Tibial nerve (tissue), 4 donors: ENCODE measurements around the gene KPNA1. TPM values are rescaled to one million over a fixed set of nuclear protein-coding genes. Genes with fewer than 3 reads are reported as not detected.
A peak's percentile ranks its signal among the peaks of the same experiment; 100 is the strongest.

Experiments
- DNase-seq, 2 donors: peaks; one replicate each; pipeline ENCODE4 v3.0.0-alpha.2; 2019; ENCODE audit warnings: low spot score in 2 of 2
- H3K27ac ChIP-seq, 4 donors: fragments of 200-600 bp; sonication (generic) in 3 of 4; one replicate each; pipeline ENCODE4 v1.5.1; 2017 to 2019; ENCODE audit warnings: mild to moderate bottlenecking in 1 of 4
- H3K27me3 ChIP-seq, 2 donors: fragments of 200-600 bp; sonication (generic) in 1 of 2; one replicate each; pipeline versions ENCODE4 v1.5.1 to v1.6.0; 2017 to 2019
- H3K36me3 ChIP-seq, 3 donors: fragments of 200-600 bp; sonication (generic); one replicate each; pipeline ENCODE4 v1.5.1; 2018 to 2019
- H3K4me1 ChIP-seq, 4 donors: fragments of 200-600 bp; sonication (generic) in 3 of 4; one replicate each; pipeline ENCODE4 v1.5.1; 2017 to 2019
- H3K4me3 ChIP-seq, 4 donors: fragments of 200-600 bp; sonication (generic) in 3 of 4; one replicate each; pipeline ENCODE4 v1.5.1; 2017 to 2019; ENCODE audit warnings: mild to moderate bottlenecking in 1 of 4, moderate library complexity in 1 of 4
- H3K9me3 ChIP-seq, 4 donors: fragments of 200-600 bp; sonication (generic) in 3 of 4; one replicate each; pipeline ENCODE4 v1.5.1; 2017 to 2019
- CTCF ChIP-seq, 5 experiments: fragments of 200-600 bp in 3 of 5; fragments of 450-650 bp in 2 of 5; sonication (generic) in 3 of 5; IDR thresholded peaks; one replicate each; pipeline ENCODE4 v1.5.1; 2016 to 2019; ENCODE audit warnings: antibody characterized with exemption in 5 of 5, mild to moderate bottlenecking in 3 of 5, moderate library complexity in 2 of 5
- EP300 ChIP-seq, 2 donors: sonication (generic); formaldehyde crosslinking; IDR thresholded peaks; one replicate each; pipeline ENCODE4 v1.6.1; 2017; ENCODE audit warnings: antibody characterized with exemption in 2 of 2, mild to moderate bottlenecking in 1 of 2
- POLR2A ChIP-seq, 2 donors: fragments of 450-650 bp; IDR thresholded peaks; one replicate each; pipeline ENCODE4 v1.6.1; 2017; ENCODE audit warnings: antibody characterized with exemption in 2 of 2, mild to moderate bottlenecking in 2 of 2, moderate library complexity in 2 of 2
- WGBS, 2 donors: methylation state at CpG; one replicate each; pipeline ENCODE4 v1.1.5; 2018; 5-methylcytosine and 5-hydroxymethylcytosine counted together
- total RNA-seq, 4 donors: library from RNA; depleted of rRNA; stranded (reverse); fragments of >200 nt; gene quantifications; one replicate each; pipeline ENCODE4 v1.1.0, GENCODE V29; 2016

KPNA1 gene
- total RNA-seq, 4 donors from 2014 or later = 36.8 to 46.5 (median 41.8) TPM

GRCh38 chr3:122421101-122421500 is 93.6 kb downstream of the KPNA1 start:
- Histone ChIP-seq H3K4me3 (no peak overlapping the region), H3K27ac (no peak overlapping the region), H3K9me3 (no peaks in the 10 kb centered on the region), H3K4me1 (peaks cover 0 to 16% (median 11%) of the 10 kb centered on the region in 4 donors), H3K27me3 (no peaks in the 10 kb centered on the region), H3K36me3 (peaks cover 0 to 37% (median 4%) of the 10 kb centered on the region in 3 donors)
- 79% methylated on average over 4 of the region's 4 CpGs for WGBS, 2 donors
- no peak for TF ChIP-seq POLR2A (IDR thresholded peaks at IDR 0.05)
- TF ChIP-seq EP300 (IDR thresholded peaks at IDR 0.05) = no peak
- TF ChIP-seq CTCF (IDR thresholded peaks at IDR 0.05) = no peak
- no peak for DNase-seq

GRCh38 chr3:122416966-122417365 is 97.8 kb downstream of the KPNA1 start:
- no peaks in the 10 kb centered on the region for H3K9me3 ChIP-seq
- peaks cover 0 to 41% (median 23%) of the 10 kb centered on the region in 4 donors for H3K4me1 ChIP-seq
- peak overlapping the region; percentile 47 to 94 (median 76) for H3K4me3 ChIP-seq
- no peaks in the 10 kb centered on the region for H3K27me3 ChIP-seq
- no peak for DNase-seq
- TF ChIP-seq EP300 (IDR thresholded peaks at IDR 0.05) (no peak), POLR2A (IDR thresholded peaks at IDR 0.05) (no peak), CTCF (IDR thresholded peaks at IDR 0.05) (no peak)
- WGBS, 2 donors = 51 to 59% methylated on average over 14 of the region's 14 CpGs
- H3K36me3 ChIP-seq = peaks cover 0 to 15% (median 0%) of the 10 kb centered on the region in 3 donors
- H3K27ac ChIP-seq = peak overlapping the region in 3 of 4 donors; percentile 85 to 94 (median 92)

- TF ChIP-seq POLR2A (IDR thresholded peaks at IDR 0.05) (peak; percentile 75 to 76), CTCF (IDR thresholded peaks at IDR 0.05) (peak in 1 of 5 experiments; percentile 38), EP300 (IDR thresholded peaks at IDR 0.05) (peak; percentile 83 to 97)
- peak within 1 kb of the TSS; percentile 47 to 94 (median 76) for H3K4me3 ChIP-seq
- peak; percentile 94 to 98 for DNase-seq
- H3K9me3 ChIP-seq = no peaks in the 10 kb centered on the region
- WGBS, 2 donors = 0 to 2% methylated on average over 48 of the region's 48 CpGs
- H3K36me3 ChIP-seq = peaks cover 0 to 15% (median 0%) of the 10 kb centered on the region in 3 donors
- peak within 1 kb of the TSS; percentile 55 to 94 (median 88) for H3K27ac ChIP-seq
- peaks cover 0 to 43% (median 23%) of the 10 kb centered on the region in 4 donors for H3K4me1 ChIP-seq
- no peaks in the 10 kb centered on the region for H3K27me3 ChIP-seq
Observed at GRCh38 chr3:122415762-122416654, 98.7 kb downstream of the KPNA1 start, which contains the start of gene WDR5B. WDR5B (minus strand) TSS chr3:122416062; CDS start chr3:122415528, 534 bp downstream.

- no peaks in the 10 kb centered on the region for H3K9me3 ChIP-seq
- H3K27ac ChIP-seq = peak overlapping the region; percentile 55 to 94 (median 88)
- no peak for TF ChIP-seq EP300 (IDR thresholded peaks at IDR 0.05)
- no peaks in the 10 kb centered on the region for H3K27me3 ChIP-seq
- peak in 1 of 2 donors; percentile 7 for DNase-seq
- WGBS, 2 donors = 23% methylated on average over 10 of the region's 10 CpGs
- H3K36me3 ChIP-seq = peaks cover 0 to 22% (median 0%) of the 10 kb centered on the region in 3 donors
- peak overlapping the region; percentile 47 to 94 (median 76) for H3K4me3 ChIP-seq
- H3K4me1 ChIP-seq = peaks cover 0 to 43% (median 23%) of the 10 kb centered on the region in 4 donors
Observed at GRCh38 chr3:122415104-122415744, 99.5 kb downstream of the KPNA1 start.

GRCh38 chr3:122414391-122414790 is 100.3 kb downstream of the KPNA1 start:
- WGBS, 2 donors = 86 to 87% methylated on average over 3 of the region's 3 CpGs
- no peak for DNase-seq
- Histone ChIP-seq H3K27me3 (no peaks in the 10 kb centered on the region), H3K4me1 (peaks cover 0 to 43% (median 23%) of the 10 kb centered on the region in 4 donors), H3K27ac (no peak overlapping the region), H3K36me3 (peaks cover 0 to 30% (median 0%) of the 10 kb centered on the region in 3 donors), H3K9me3 (no peaks in the 10 kb centered on the region), H3K4me3 (no peak overlapping the region)
- TF ChIP-seq POLR2A (IDR thresholded peaks at IDR 0.05) (no peak), EP300 (IDR thresholded peaks at IDR 0.05) (no peak), CTCF (IDR thresholded peaks at IDR 0.05) (no peak)
